Progenitor cell of endocrine pancreas (in vitro differentiated cells): ENCODE data around the gene THUMPD3. TPM values are rescaled to one million over a fixed set of nuclear protein-coding genes. Genes with fewer than 3 reads are reported as not detected.

Experiments
- DNase-seq: peaks from one replicate; pipeline ENCODE4 v3.0.0; 2021; ENCODE audit warnings: low spot score; ENCODE audit not compliant: unreplicated experiment
- H3K27ac Mint-ChIP-seq: 2 replicates; pipeline ENCODE4 v1.8.0; 2021; ENCODE audit warnings: mild to moderate bottlenecking, moderate library complexity, mixed read lengths
- H3K27me3 Mint-ChIP-seq: 2 replicates; pipeline ENCODE4 v1.8.0; 2021; ENCODE audit warnings: mixed read lengths
- H3K36me3 Mint-ChIP-seq: 2 replicates; pipeline ENCODE4 v1.8.0; 2022; ENCODE audit warnings: mixed read lengths; ENCODE audit not compliant: insufficient read depth
- H3K4me1 Mint-ChIP-seq: 2 replicates; pipeline ENCODE4 v1.8.0; 2021; ENCODE audit warnings: low read depth, mixed read lengths
- H3K4me3 Mint-ChIP-seq: 2 replicates; pipeline ENCODE4 v1.8.0; 2021; ENCODE audit warnings: low read depth, mild to moderate bottlenecking, moderate library complexity, mixed read lengths
- H3K9me3 Mint-ChIP-seq: 2 replicates; pipeline ENCODE4 v1.8.0; 2021; ENCODE audit warnings: low read depth, mixed read lengths
- total RNA-seq: library from RNA; stranded (reverse); gene quantifications from 2 replicates; pipeline ENCODE4 v1.2.1, GENCODE V29; 2021
- TF ChIP-seq, protein P1 (sequence below): fragments of 200-600 bp; sonication (generic); IDR thresholded peaks from one replicate; pipeline ENCODE4 v1.5.0; 2021; ENCODE audit warnings: antibody characterized with exemption, mild to moderate bottlenecking; ENCODE audit not compliant: unreplicated experiment

THUMPD3 gene
- total RNA-seq, 1 donor from 2014 or later: 61.3 TPM

GRCh38 chr3:9402410-9403228 is 39.8 kb downstream of the THUMPD3 start:
- H3K9me3 Mint-ChIP-seq: no peaks in the 10 kb centered on the region
- H3K27ac Mint-ChIP-seq: peak overlapping the region; percentile 93
- peaks cover 59% of the 10 kb centered on the region for H3K4me1 Mint-ChIP-seq
- peaks cover 2% of the 10 kb centered on the region for H3K36me3 Mint-ChIP-seq
- TF ChIP-seq, protein P1, sequence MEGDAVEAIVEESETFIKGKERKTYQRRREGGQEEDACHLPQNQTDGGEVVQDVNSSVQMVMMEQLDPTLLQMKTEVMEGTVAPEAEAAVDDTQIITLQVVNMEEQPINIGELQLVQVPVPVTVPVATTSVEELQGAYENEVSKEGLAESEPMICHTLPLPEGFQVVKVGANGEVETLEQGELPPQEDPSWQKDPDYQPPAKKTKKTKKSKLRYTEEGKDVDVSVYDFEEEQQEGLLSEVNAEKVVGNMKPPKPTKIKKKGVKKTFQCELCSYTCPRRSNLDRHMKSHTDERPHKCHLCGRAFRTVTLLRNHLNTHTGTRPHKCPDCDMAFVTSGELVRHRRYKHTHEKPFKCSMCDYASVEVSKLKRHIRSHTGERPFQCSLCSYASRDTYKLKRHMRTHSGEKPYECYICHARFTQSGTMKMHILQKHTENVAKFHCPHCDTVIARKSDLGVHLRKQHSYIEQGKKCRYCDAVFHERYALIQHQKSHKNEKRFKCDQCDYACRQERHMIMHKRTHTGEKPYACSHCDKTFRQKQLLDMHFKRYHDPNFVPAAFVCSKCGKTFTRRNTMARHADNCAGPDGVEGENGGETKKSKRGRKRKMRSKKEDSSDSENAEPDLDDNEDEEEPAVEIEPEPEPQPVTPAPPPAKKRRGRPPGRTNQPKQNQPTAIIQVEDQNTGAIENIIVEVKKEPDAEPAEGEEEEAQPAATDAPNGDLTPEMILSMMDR: no peak
- peak; percentile 44 for DNase-seq
- H3K4me3 Mint-ChIP-seq: peak overlapping the region; percentile 64
- H3K27me3 Mint-ChIP-seq: no peaks in the 10 kb centered on the region

GRCh38 chr3:9403463-9403862 is 40.6 kb downstream of the THUMPD3 start:
- no peak for DNase-seq
- TF ChIP-seq, protein P1: no peak
- Mint-ChIP-seq H3K36me3 (peaks cover 4% of the 10 kb centered on the region), H3K4me1 (peaks cover 61% of the 10 kb centered on the region), H3K9me3 (no peaks in the 10 kb centered on the region), H3K27me3 (no peaks in the 10 kb centered on the region), H3K27ac (peak overlapping the region; percentile 93), H3K4me3 (peak overlapping the region; percentile 64)

DNA sequence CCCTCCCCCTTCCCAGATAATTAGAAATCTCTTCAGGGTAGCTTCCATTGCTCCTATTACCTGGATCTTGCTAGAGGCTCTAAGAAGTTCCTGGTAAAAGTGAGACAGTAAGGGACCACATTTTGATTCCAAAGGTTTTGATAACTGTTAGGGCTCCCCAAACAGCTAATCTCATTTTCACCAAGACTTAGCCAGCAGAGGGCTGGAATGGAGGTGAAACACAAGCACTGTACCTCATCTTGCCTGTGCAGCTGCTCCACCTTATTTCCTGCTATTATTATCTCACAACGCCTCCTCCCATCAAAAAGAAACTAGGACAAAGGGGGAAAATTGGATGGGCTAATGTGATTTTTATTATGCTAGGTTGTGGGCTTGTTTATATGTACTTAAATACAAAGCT is 41.8 kb downstream of the THUMPD3 start:
- DNase-seq: no peak
- TF ChIP-seq, protein P1: peak; percentile 23
- Mint-ChIP-seq H3K27me3 (no peaks in the 10 kb centered on the region), H3K4me1 (peaks cover 55% of the 10 kb centered on the region), H3K27ac (peak overlapping the region; percentile 94), H3K4me3 (peak overlapping the region; percentile 47), H3K36me3 (peaks cover 13% of the 10 kb centered on the region), H3K9me3 (peaks cover 6% of the 10 kb centered on the region)

GRCh38 chr3:9405756-9406155 is 42.9 kb downstream of the THUMPD3 start:
- peaks cover 10% of the 10 kb centered on the region for H3K9me3 Mint-ChIP-seq

DNA sequence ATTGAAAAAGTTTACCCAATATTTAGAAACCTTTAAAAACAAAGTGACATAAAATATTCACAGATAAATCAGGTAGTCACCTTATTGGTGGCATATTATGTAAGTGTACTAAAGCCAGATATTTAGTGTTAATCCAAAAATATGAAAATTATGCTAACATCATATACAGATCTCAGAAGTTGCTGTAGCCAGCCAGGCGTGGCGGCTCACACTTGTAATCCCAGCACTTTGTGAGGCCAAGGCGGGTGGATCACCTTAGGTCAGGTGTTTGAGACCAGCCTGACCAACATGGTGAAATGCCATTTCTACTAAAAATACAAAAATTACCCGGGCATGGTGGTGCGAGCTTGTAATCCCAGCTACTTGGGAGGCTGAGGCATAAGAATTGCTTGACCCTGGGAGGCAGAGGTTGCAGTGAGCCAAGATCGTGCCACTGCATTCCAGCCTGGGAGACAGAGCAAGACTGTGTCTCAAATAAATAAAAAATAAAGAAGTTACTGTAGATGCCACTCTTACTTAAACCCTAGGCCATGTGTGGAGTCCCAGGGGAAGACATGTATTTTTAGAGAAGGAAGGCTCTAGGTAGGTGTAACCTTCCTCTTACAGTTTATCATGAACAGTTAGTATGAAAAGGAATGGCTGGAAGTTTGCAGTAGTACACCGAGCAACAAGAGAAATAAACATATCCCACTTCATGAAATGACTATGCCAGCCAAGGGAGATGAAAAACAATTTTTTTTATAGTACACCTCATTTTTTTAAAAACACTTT is 44.2 kb downstream of the THUMPD3 start:
- Mint-ChIP-seq H3K36me3 (peaks cover 19% of the 10 kb centered on the region), H3K4me3 (no peak overlapping the region), H3K27ac (peak overlapping the region; percentile 64), H3K27me3 (no peaks in the 10 kb centered on the region), H3K4me1 (peaks cover 36% of the 10 kb centered on the region), H3K9me3 (peaks cover 10% of the 10 kb centered on the region)
- DNase-seq: no peak
- TF ChIP-seq, protein P1: no peak

More at GRCh38 chr3:9405756-9406155, 42.9 kb downstream of the THUMPD3 start:
- Mint-ChIP-seq H3K36me3 (peaks cover 18% of the 10 kb centered on the region), H3K4me1 (peaks cover 45% of the 10 kb centered on the region), H3K27me3 (no peaks in the 10 kb centered on the region), H3K27ac (peak overlapping the region; percentile 86), H3K4me3 (peak overlapping the region; percentile 19)
- TF ChIP-seq, protein P1: no peak
- DNase-seq: no peak
